CD4-positive, alpha-beta T cell (primary cell): ENCODE measurements around the gene CCAR1. TPM values are rescaled to one million over a fixed set of nuclear protein-coding genes. Genes with fewer than 3 reads are reported as not detected.
A peak's percentile ranks its signal among the peaks of the same experiment; 100 is the strongest.
"Not testable (repeated sequence)": the region's sequence is repeated elsewhere in the genome, so short reads cannot be mapped to it uniquely, and the experiment has no call there.

ENCODE experiments used
- ATAC-seq: fragments of 200-7000 bp; cut with Tn5 transposase; one replicate; pipeline ENCODE4 v1.10.0; 2022; ENCODE audit warnings: mild to moderate bottlenecking; ENCODE audit not compliant: poor library complexity
- CTCF ChIA-PET: fragments of 350-600 bp; sonication (Branson Sonifier 250); formaldehyde crosslinking; loops from one replicate; lab custom pipeline; 2021; ENCODE audit warnings: antibody characterized with exemption, inconsistent platforms; lab: Charles Lee
- POLR2A ChIA-PET: fragments of 350-600 bp; sonication (Branson Sonifier 250); formaldehyde crosslinking; loops from one replicate; lab custom pipeline; 2021; ENCODE audit warnings: antibody characterized with exemption, inconsistent platforms; lab: Charles Lee
- DNase-seq, 14 experiments: peaks; one replicate each; pipeline ENCODE4 v3.0.0-alpha.2; 2013 to 2020; ENCODE audit warnings: mixed read lengths in 2 of 14
- H3K27ac ChIP-seq, 2 donors: one replicate each; pipeline versions ENCODE4 v1.5.1 to v1.7.0; 2013; ENCODE audit warnings: low read length in 2 of 2, low read depth in 1 of 2, mild to moderate bottlenecking in 1 of 2
- H3K27me3 ChIP-seq, 2 experiments: 1 replicate in 1 of 2; 2 replicates in 1 of 2; pipeline versions ENCODE4 v1.6.1 to v1.7.0; 2013; ENCODE audit warnings: low read length in 2 of 2, control low read depth in 1 of 2, mild to moderate bottlenecking in 1 of 2, moderate library complexity in 1 of 2; ENCODE audit not compliant: insufficient read depth in 2 of 2, control insufficient read depth in 1 of 2
- H3K36me3 ChIP-seq: one replicate; pipeline ENCODE4 v1.6.1; 2013; ENCODE audit warnings: low read length, control low read depth; ENCODE audit not compliant: insufficient read depth
- H3K4me1 ChIP-seq: one replicate; pipeline ENCODE4 v1.6.1; 2013; ENCODE audit warnings: low read length, control low read depth; ENCODE audit not compliant: insufficient read depth
- H3K4me3 ChIP-seq: one replicate; pipeline ENCODE4 v1.5.1; 2013; ENCODE audit warnings: mild to moderate bottlenecking, low read length, moderate library complexity
- H3K9me3 ChIP-seq, 2 experiments: 1 replicate in 1 of 2; 2 replicates in 1 of 2; pipeline versions ENCODE4 v1.6.1 to v1.7.0; 2013; ENCODE audit warnings: low read length in 2 of 2, mild to moderate bottlenecking in 2 of 2, control low read depth in 1 of 2, moderate library complexity in 1 of 2; ENCODE audit not compliant: control insufficient read depth in 1 of 2, insufficient read depth in 1 of 2
- H3K27ac Mint-ChIP-seq: one replicate; pipeline ENCODE4 v1.8.0; 2020; ENCODE audit warnings: mixed read lengths
- H3K27me3 Mint-ChIP-seq: one replicate; pipeline ENCODE4 v1.8.0; 2021; ENCODE audit warnings: mixed read lengths
- H3K36me3 Mint-ChIP-seq: one replicate; pipeline ENCODE4 v1.8.0; 2021; ENCODE audit warnings: low read depth, mixed read lengths
- H3K4me1 Mint-ChIP-seq: one replicate; pipeline ENCODE4 v1.8.0; 2021; ENCODE audit warnings: low read depth, mixed read lengths
- H3K4me3 Mint-ChIP-seq: one replicate; pipeline ENCODE4 v1.8.0; 2020; ENCODE audit warnings: mild to moderate bottlenecking, mixed read lengths
- H3K9me3 Mint-ChIP-seq: one replicate; pipeline ENCODE4 v1.8.0; 2020; ENCODE audit warnings: mixed read lengths
- CTCF ChIP-seq: fragments of 200-600 bp; IDR thresholded peaks from one replicate; pipeline ENCODE4 v1.8.0; 2022; ENCODE audit warnings: antibody characterized with exemption, mild to moderate bottlenecking
- intact Hi-C, 2 experiments: fragments of 100-400 bp; cut with DNase I in 1 of 2; cut with micrococcal nuclease in 1 of 2; formaldehyde crosslinking; loops; one replicate each; pipeline versions ENCODE4 v1.15.1 to v1.9.0; 2023 to 2025; cut with DNase I, micrococcal nuclease
- total RNA-seq, 174 experiments: library from RNA in 2 of 174; stranded (reverse) in 2 of 174; gene quantifications; one replicate each; pipeline ENCODE4 v1.2.3 and lab custom pipeline; 2021 to 2026

CCAR1 gene
- total RNA-seq, 2 experiments from 2014 or later = 68.9 to 82.2 TPM

DNA sequence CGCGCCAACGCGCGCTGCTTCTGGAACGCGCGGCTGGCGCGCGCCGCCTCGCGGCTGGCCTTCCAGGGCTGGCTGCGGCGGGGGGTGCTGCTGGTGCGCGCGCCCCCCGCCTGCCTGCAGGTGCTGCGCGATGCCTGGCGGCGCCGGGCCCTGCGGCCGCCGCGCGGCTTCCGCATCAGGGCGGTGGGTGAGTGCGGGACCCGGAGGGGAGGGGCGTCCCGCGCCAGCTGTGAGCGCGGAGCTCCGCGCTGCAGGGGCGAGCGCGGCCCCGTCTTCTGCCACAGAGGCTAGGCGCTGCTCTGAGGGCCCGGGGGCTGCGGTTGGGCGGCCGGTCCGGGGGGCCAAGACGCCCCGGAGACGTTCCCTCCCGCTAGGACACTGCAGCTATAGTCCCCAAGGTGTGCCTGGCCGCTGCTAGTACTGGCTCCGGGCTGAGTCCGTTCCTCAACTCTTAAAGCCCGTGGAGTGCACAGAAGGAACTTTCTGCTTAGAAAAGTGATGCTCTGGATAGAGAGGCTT, 107.1 kb downstream of the CCAR1 start:
- H3K27ac ChIP-seq, H3K36me3 ChIP-seq, H3K36me3 Mint-ChIP-seq, H3K27ac Mint-ChIP-seq, H3K9me3 ChIP-seq, H3K27me3 ChIP-seq, intact Hi-C loops, H3K27me3 Mint-ChIP-seq, CTCF ChIA-PET, H3K9me3 Mint-ChIP-seq: not testable (repeated sequence)
- Histone ChIP-seq H3K4me3 (peak overlapping the region; percentile 40), H3K4me1 (peaks cover 26% of the 10 kb centered on the region)
- H3K4me1 Mint-ChIP-seq = peaks cover 23% of the 10 kb centered on the region
- peak in 8 of 14 experiments; percentile 4 to 58 (median 31) for DNase-seq
- peak; percentile 69 for ATAC-seq
- POLR2A ChIA-PET = interaction anchor here (1.5 kb wide), 1 partner anchor 9 kb away, joined by 5 read pairs; no protein-coding TSS in a partner anchor
- H3K4me3 Mint-ChIP-seq = peak overlapping the region; percentile 73

DNA sequence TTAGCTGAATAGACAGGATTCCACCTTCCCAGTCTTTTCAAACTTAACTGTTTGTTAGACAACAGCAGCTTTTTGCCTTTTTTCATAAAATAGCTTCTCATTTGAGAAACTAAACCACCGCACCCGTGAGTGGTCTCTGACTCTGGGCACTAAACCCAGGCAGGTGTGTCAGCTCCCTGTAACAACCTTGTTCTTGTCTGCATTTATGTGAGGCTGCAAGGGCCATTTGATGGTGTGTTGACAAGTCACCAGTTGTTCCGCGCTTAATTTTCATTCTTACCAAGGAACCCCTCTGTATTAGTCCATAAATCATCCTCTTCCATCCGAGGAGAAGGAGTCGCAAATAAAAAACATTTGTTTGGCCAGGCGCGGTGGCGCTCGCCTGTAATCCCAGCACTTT, 107.8 kb downstream of the CCAR1 start:
- ChIA-PET POLR2A (interaction anchor here (1.2 to 1.5 kb wide), 2 partner anchors 8 to 72 kb away, joined by 4 to 5 read pairs; no protein-coding TSS in a partner anchor), CTCF (no interaction called here)
- H3K27me3 ChIP-seq = peaks cover 0 to 2% of the 10 kb centered on the region in 2 experiments
- peaks cover 4% of the 10 kb centered on the region for H3K27me3 Mint-ChIP-seq
- intact Hi-C loops = no loop called here
- no peaks in the 10 kb centered on the region for H3K9me3 ChIP-seq
- DNase-seq = no peak
- no peaks in the 10 kb centered on the region for H3K36me3 Mint-ChIP-seq
- no peak for TF ChIP-seq CTCF
- H3K4me3 ChIP-seq = no peak overlapping the region
- no peaks in the 10 kb centered on the region for H3K36me3 ChIP-seq
- ATAC-seq = no peak
- H3K27ac ChIP-seq = no peak overlapping the region
- H3K4me1 Mint-ChIP-seq = peaks cover 23% of the 10 kb centered on the region
- H3K4me3 Mint-ChIP-seq = peak overlapping the region; percentile 73
- H3K4me1 ChIP-seq = peaks cover 26% of the 10 kb centered on the region
- H3K9me3 Mint-ChIP-seq = no peaks in the 10 kb centered on the region
- no peak overlapping the region for H3K27ac Mint-ChIP-seq

GRCh38 chr10:68829521-68829920, 108.5 kb downstream of the CCAR1 start:
- H3K4me1 ChIP-seq = peaks cover 26% of the 10 kb centered on the region
- H3K36me3 Mint-ChIP-seq = no peaks in the 10 kb centered on the region
- H3K27me3 ChIP-seq = peaks cover 0 to 2% of the 10 kb centered on the region in 2 experiments
- H3K27me3 Mint-ChIP-seq = peaks cover 4% of the 10 kb centered on the region
- DNase-seq (peak in 2 of 14 experiments; percentile 19 to 24), ATAC-seq (no peak)
- H3K27ac ChIP-seq = no peak overlapping the region
- TF ChIP-seq CTCF = no peak
- intact Hi-C loops = no loop called here
- H3K9me3 Mint-ChIP-seq = no peaks in the 10 kb centered on the region
- no peak overlapping the region for H3K4me3 ChIP-seq
- no peaks in the 10 kb centered on the region for H3K36me3 ChIP-seq
- no peaks in the 10 kb centered on the region for H3K9me3 ChIP-seq
- ChIA-PET CTCF (no interaction called here), POLR2A (interaction anchor here (1.2 kb wide), 1 partner anchor 71 kb away, joined by 4 read pairs; no protein-coding TSS in a partner anchor)
- H3K27ac Mint-ChIP-seq = peak overlapping the region; percentile 39
- peaks cover 23% of the 10 kb centered on the region for H3K4me1 Mint-ChIP-seq
- peak overlapping the region; percentile 73 for H3K4me3 Mint-ChIP-seq

DNA sequence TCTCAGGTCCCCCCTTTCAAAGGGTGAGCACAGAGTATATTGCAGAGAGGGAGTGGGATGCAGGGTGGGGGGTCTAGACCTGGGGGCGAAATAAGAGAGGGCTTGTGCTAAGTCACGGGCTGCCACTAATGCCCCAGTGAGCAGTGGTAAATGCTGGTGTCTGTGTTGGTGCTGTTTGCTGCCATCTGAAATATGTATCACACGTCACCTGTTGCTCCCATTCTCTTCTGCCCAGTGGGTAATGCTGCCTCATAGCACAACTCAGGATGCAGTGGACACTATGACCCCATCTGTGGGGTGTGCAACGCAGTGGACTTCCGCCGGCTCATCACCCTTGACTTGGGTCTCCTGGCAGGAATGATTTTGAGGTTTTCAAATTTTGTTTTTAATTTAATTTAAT, 108.9 kb downstream of the CCAR1 start:
- Histone ChIP-seq H3K4me1 (peaks cover 26% of the 10 kb centered on the region), H3K36me3 (no peaks in the 10 kb centered on the region), H3K27me3 (peaks cover 0 to 2% of the 10 kb centered on the region in 2 experiments), H3K9me3 (no peaks in the 10 kb centered on the region), H3K4me3 (no peak overlapping the region), H3K27ac (no peak overlapping the region)
- intact Hi-C loops = loop anchor here in 1 of 2 experiments (5.0 kb wide), 1 partner anchor 67 kb away; no protein-coding TSS in a partner anchor
- Mint-ChIP-seq H3K4me1 (peaks cover 23% of the 10 kb centered on the region), H3K4me3 (peak overlapping the region; percentile 73), H3K9me3 (no peaks in the 10 kb centered on the region), H3K27ac (peak overlapping the region; percentile 39), H3K36me3 (no peaks in the 10 kb centered on the region), H3K27me3 (peaks cover 1% of the 10 kb centered on the region)
- no peak for DNase-seq
- ChIA-PET POLR2A (no interaction called here), CTCF (no interaction called here)
- no peak for ATAC-seq
- TF ChIP-seq CTCF = no peak
